ENCODE data around the gene KIAA1755.

GRCh38 chr20:38200646-38201045 is 59.9 kb downstream of the KIAA1755 start:
- no peak for TF ChIP-seq EZH2phosphoT487 (IDR thresholded peaks at IDR 0.05; ENCODE audit: low read depth)
- TF ChIP-seq CTCF (IDR thresholded peaks at IDR 0.05; ENCODE audit: low read depth, low read length): no peak
